ENCODE measurements around the gene GID4.

GRCh38 chr17:18038861-18039534, at the start of gene GID4, which contains the start of gene ATPAF2:
- peak; percentile 69; the same call in 1 of the 2 replicates for TF ChIP-seq POLR2AphosphoS5 (IDR thresholded peaks at IDR 0.05; ENCODE audit: low read depth, low read length)
- peak; percentile 68; the same call in 1 of the 2 replicates for TF ChIP-seq TAF1 (IDR thresholded peaks at IDR 0.05; ENCODE audit: borderline replicate concordance, low read depth, low read length)
